Liver (tissue), 9 donors: Measurements from ENCODE around the gene DZIP3. TPM values are rescaled to one million over a fixed set of nuclear protein-coding genes. Genes with fewer than 3 reads are reported as not detected.

ENCODE experiments used
- DNase-seq: peaks from one replicate; pipeline ENCODE4 v3.0.0-alpha.2; 2017; ENCODE audit warnings: low spot score
- H3K27ac ChIP-seq, 2 donors: one replicate each; pipeline ENCODE4 v1.7.0; 2013; ENCODE audit warnings: inconsistent platforms in 2 of 2, low read length in 2 of 2, control low read depth in 1 of 2, low read depth in 1 of 2, mild to moderate bottlenecking in 1 of 2
- H3K27me3 ChIP-seq, 4 donors: one replicate each; pipeline versions ENCODE4 v1.6.1 to v1.7.0; 2013; ENCODE audit warnings: low read length in 3 of 4, inconsistent platforms in 1 of 4, mild to moderate bottlenecking in 1 of 4, moderate library complexity in 1 of 4; ENCODE audit not compliant: control insufficient read depth in 4 of 4, insufficient read depth in 4 of 4
- H3K36me3 ChIP-seq, 4 donors: one replicate each; pipeline versions ENCODE4 v1.6.1 to v1.7.0; 2013; ENCODE audit warnings: low read length in 3 of 4, mild to moderate bottlenecking in 3 of 4, low read depth in 1 of 4, moderate library complexity in 1 of 4; ENCODE audit not compliant: control insufficient read depth in 4 of 4, insufficient read depth in 3 of 4
- H3K4me1 ChIP-seq, 4 donors: one replicate each; pipeline versions ENCODE4 v1.6.1 to v1.7.0; 2013; ENCODE audit warnings: low read length in 3 of 4, mild to moderate bottlenecking in 3 of 4, moderate library complexity in 1 of 4; ENCODE audit not compliant: control insufficient read depth in 4 of 4, insufficient read depth in 4 of 4
- H3K4me3 ChIP-seq, 3 donors: one replicate each; pipeline versions ENCODE4 v1.6.1 to v1.7.0; 2013; ENCODE audit warnings: low read length in 3 of 3, control low read depth in 1 of 3, low read depth in 1 of 3, mild to moderate bottlenecking in 1 of 3
- H3K9ac ChIP-seq, 2 donors: one replicate each; pipeline ENCODE4 v1.7.0; 2013; ENCODE audit warnings: low read length in 2 of 2, mild to moderate bottlenecking in 2 of 2, moderate library complexity in 2 of 2, control low read depth in 1 of 2, low read depth in 1 of 2
- H3K9me3 ChIP-seq, 4 donors: one replicate each; pipeline versions ENCODE4 v1.6.1 to v1.7.0; 2013; ENCODE audit warnings: low read length in 3 of 4; ENCODE audit not compliant: control insufficient read depth in 4 of 4
- EGR1 ChIP-seq, 2 donors: IDR thresholded peaks; 2 replicates each; pipeline ENCODE4 v1.6.1; 2016 to 2018; ENCODE audit warnings: antibody characterized with exemption in 2 of 2, low read depth in 2 of 2
- FOXA1 ChIP-seq: IDR thresholded peaks from 2 replicates; pipeline ENCODE4 v1.6.1; 2016; ENCODE audit warnings: antibody characterized with exemption
- FOXA2 ChIP-seq: IDR thresholded peaks from 2 replicates; pipeline ENCODE4 v1.6.1; 2016; ENCODE audit warnings: antibody characterized with exemption
- GABPA ChIP-seq, 2 donors: IDR thresholded peaks in 1 of 2; conservative IDR thresholded peaks in 1 of 2; 2 replicates each; pipeline ENCODE4 v1.6.1; 2016; ENCODE audit warnings: antibody characterized with exemption in 2 of 2, mild to moderate bottlenecking in 1 of 2, moderate library complexity in 1 of 2
- HNF4A ChIP-seq, 2 donors: conservative IDR thresholded peaks; 2 replicates each; pipeline ENCODE4 v1.6.1; 2016; ENCODE audit warnings: antibody characterized with exemption in 2 of 2, mild to moderate bottlenecking in 2 of 2
- HNF4G ChIP-seq: IDR thresholded peaks from 2 replicates; pipeline ENCODE4 v1.6.1; 2016; ENCODE audit warnings: antibody characterized with exemption
- JUND ChIP-seq, 2 donors: IDR thresholded peaks; 2 replicates each; pipeline ENCODE4 v1.6.1; 2016; ENCODE audit warnings: antibody characterized with exemption in 2 of 2
- NR2F2 ChIP-seq: IDR thresholded peaks from 2 replicates; pipeline ENCODE4 v1.6.1; 2016; ENCODE audit warnings: antibody characterized with exemption
- RAD21 ChIP-seq, 2 donors: IDR thresholded peaks; 2 replicates each; pipeline ENCODE4 v1.6.1; 2016; ENCODE audit warnings: antibody characterized with exemption in 2 of 2, mild to moderate bottlenecking in 2 of 2
- RXRA ChIP-seq, 2 donors: IDR thresholded peaks; 2 replicates each; pipeline ENCODE4 v1.6.1; 2017 to 2018; ENCODE audit warnings: antibody characterized with exemption in 2 of 2, mild to moderate bottlenecking in 1 of 2
- SP1 ChIP-seq: IDR thresholded peaks from 2 replicates; pipeline ENCODE4 v1.6.1; 2018; ENCODE audit warnings: antibody characterized with exemption, mild to moderate bottlenecking
- TAF1 ChIP-seq: conservative IDR thresholded peaks from 2 replicates; pipeline ENCODE4 v1.6.1; 2016; ENCODE audit warnings: antibody characterized with exemption, mild to moderate bottlenecking
- YY1 ChIP-seq: IDR thresholded peaks from 2 replicates; pipeline ENCODE4 v1.6.1; 2016; ENCODE audit warnings: antibody characterized with exemption, mild to moderate bottlenecking
- WGBS: extraction: QIAGEN DNeasy Blood & Tissue Kit; methylation state at CpG from one replicate; pipeline ENCODE4 v1.1.7; 2013; 5-methylcytosine and 5-hydroxymethylcytosine counted together
- polyA plus RNA-seq, 2 donors: library from polyadenylated mRNA; stranded (reverse) in 1 of 2; unstranded in 1 of 2; fragments of 200-250 nt in 1 of 2; fragments of >200 nt in 1 of 2; fragmentation: Nextera tagmentation in 1 of 2; extraction: Ambion mirVana in 1 of 2; gene quantifications; one replicate each; pipeline versions ENCODE4 v1.2.1 to v1.2.3, GENCODE V29; 2013 to 2015
- total RNA-seq, 2 donors: library from RNA; depleted of rRNA; stranded (reverse); fragments of >200 nt; gene quantifications; one replicate each; pipeline ENCODE4 v1.2.3, GENCODE V29; 2014
- TF ChIP-seq, protein P1 (sequence below): fragments of 150-350 bp; IDR thresholded peaks from 2 replicates; pipeline ENCODE4 v1.5.1; 2017; ENCODE audit warnings: improper control_type of control experiment, low read depth, low read length; ENCODE audit not compliant: missing input control
- TF ChIP-seq, protein P2 (sequence below): IDR thresholded peaks from 2 replicates; pipeline ENCODE4 v1.6.1; 2016; ENCODE audit warnings: antibody characterized with exemption
- TF ChIP-seq, protein P3 (sequence below): IDR thresholded peaks from 2 replicates; pipeline ENCODE4 v1.6.1; 2016; ENCODE audit warnings: antibody characterized with exemption
- TF ChIP-seq, protein P4 (sequence below): IDR thresholded peaks from 2 replicates; pipeline ENCODE4 v1.6.1; 2016; ENCODE audit warnings: antibody characterized with exemption, mild to moderate bottlenecking
- donor health status: healthy.
- donor health status: healthy.
- donor health status: healthy.
- donor health status: healthy.
- donor health status: healthy.

The DZIP3 gene
- total and polyA plus RNA-seq, 4 donors: 1.0 to 13.9 (median 2.7) TPM

DNA sequence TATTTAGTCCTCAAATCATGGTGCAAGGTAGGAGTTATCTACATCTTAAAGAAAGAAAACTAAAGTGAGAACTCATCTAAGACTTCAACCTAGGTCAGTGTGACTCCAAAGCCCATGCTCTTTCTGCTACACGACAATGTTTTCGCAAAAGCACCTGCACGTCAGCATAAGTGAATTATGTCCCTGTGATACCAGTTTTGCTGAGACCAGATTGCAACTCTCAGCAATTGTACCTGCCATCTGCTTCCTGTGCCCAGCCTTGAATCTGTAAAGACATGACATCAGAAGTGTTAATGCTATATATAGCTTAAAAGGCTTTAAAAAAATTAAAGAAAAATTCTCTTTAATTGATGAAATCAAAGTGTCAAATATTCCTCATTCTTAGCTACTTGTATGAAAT is 124.3 kb downstream of the DZIP3 start:
- no peak for DNase-seq
- H3K4me3 ChIP-seq: no peak overlapping the region
- H3K36me3 ChIP-seq: no peaks in the 10 kb centered on the region
- H3K27me3 ChIP-seq: peaks cover 0 to 3% (median 0%) of the 10 kb centered on the region in 4 donors
- WGBS: 84% methylated on average over 3 of the region's 3 CpGs
- H3K9ac ChIP-seq: no peak overlapping the region
- H3K9me3 ChIP-seq: peaks cover 0 to 5% (median 0%) of the 10 kb centered on the region in 4 donors
- TF ChIP-seq, protein P1, sequence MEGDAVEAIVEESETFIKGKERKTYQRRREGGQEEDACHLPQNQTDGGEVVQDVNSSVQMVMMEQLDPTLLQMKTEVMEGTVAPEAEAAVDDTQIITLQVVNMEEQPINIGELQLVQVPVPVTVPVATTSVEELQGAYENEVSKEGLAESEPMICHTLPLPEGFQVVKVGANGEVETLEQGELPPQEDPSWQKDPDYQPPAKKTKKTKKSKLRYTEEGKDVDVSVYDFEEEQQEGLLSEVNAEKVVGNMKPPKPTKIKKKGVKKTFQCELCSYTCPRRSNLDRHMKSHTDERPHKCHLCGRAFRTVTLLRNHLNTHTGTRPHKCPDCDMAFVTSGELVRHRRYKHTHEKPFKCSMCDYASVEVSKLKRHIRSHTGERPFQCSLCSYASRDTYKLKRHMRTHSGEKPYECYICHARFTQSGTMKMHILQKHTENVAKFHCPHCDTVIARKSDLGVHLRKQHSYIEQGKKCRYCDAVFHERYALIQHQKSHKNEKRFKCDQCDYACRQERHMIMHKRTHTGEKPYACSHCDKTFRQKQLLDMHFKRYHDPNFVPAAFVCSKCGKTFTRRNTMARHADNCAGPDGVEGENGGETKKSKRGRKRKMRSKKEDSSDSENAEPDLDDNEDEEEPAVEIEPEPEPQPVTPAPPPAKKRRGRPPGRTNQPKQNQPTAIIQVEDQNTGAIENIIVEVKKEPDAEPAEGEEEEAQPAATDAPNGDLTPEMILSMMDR: no peak
- no peak for TF ChIP-seq GABPA (IDR thresholded peaks at IDR 0.05 in 1 of 2, conservative IDR thresholded peaks at IDR 0.05 in 1 of 2)
- TF ChIP-seq RXRA (IDR thresholded peaks at IDR 0.05): no peak
- TF ChIP-seq, protein P2, sequence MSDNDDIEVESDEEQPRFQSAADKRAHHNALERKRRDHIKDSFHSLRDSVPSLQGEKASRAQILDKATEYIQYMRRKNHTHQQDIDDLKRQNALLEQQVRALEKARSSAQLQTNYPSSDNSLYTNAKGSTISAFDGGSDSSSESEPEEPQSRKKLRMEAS: no peak
- no peak for TF ChIP-seq FOXA2
- TF ChIP-seq RAD21 (IDR thresholded peaks at IDR 0.05): no peak
- TF ChIP-seq SP1: no peak
- no peak for TF ChIP-seq NR2F2
- no peak for TF ChIP-seq EGR1 (IDR thresholded peaks at IDR 0.05; ENCODE audit: low read depth in 2 of 2)
- no peak for TF ChIP-seq HNF4A (conservative IDR thresholded peaks at IDR 0.05)
- TF ChIP-seq, protein P3, sequence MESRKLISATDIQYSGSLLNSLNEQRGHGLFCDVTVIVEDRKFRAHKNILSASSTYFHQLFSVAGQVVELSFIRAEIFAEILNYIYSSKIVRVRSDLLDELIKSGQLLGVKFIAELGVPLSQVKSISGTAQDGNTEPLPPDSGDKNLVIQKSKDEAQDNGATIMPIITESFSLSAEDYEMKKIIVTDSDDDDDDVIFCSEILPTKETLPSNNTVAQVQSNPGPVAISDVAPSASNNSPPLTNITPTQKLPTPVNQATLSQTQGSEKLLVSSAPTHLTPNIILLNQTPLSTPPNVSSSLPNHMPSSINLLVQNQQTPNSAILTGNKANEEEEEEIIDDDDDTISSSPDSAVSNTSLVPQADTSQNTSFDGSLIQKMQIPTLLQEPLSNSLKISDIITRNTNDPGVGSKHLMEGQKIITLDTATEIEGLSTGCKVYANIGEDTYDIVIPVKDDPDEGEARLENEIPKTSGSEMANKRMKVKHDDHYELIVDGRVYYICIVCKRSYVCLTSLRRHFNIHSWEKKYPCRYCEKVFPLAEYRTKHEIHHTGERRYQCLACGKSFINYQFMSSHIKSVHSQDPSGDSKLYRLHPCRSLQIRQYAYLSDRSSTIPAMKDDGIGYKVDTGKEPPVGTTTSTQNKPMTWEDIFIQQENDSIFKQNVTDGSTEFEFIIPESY: no peak
- TF ChIP-seq HNF4G: no peak
- no peaks in the 10 kb centered on the region for H3K4me1 ChIP-seq
- no peak overlapping the region for H3K27ac ChIP-seq

DNA sequence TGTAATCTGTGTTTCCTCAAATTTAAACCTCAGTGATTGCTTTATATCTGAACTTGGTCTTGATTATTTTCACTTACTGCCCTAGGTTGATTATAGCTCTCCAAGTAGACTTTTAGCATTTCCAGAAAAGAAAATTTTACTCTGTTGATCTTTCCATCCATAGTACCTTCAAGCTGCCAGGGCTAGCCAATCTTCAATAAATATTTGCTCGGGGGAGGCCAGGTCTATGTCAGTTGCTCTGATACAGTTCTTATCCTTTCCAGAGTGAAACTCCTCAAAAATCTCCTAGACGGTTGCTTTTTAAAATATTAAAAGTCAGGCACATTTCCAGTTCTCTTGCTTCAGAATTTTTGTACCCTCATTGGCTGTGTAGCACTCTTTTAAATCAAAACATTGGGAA is 128.9 kb downstream of the DZIP3 start:
- H3K27ac ChIP-seq: no peak overlapping the region
- H3K9me3 ChIP-seq: peaks cover 0 to 4% (median 0%) of the 10 kb centered on the region in 4 donors
- 29% methylated on average over 2 of the region's 2 CpGs for WGBS
- no peak overlapping the region for H3K9ac ChIP-seq
- TF ChIP-seq HNF4A (conservative IDR thresholded peaks at IDR 0.05) (no peak), GABPA (IDR thresholded peaks at IDR 0.05 in 1 of 2, conservative IDR thresholded peaks at IDR 0.05 in 1 of 2) (no peak), FOXA2 (no peak), RXRA (IDR thresholded peaks at IDR 0.05) (no peak), RAD21 (IDR thresholded peaks at IDR 0.05) (no peak), TAF1 (no peak), NR2F2 (no peak), JUND (IDR thresholded peaks at IDR 0.05) (no peak), HNF4G (no peak), YY1 (no peak), FOXA1 (no peak), EGR1 (IDR thresholded peaks at IDR 0.05; ENCODE audit: low read depth in 2 of 2) (no peak)
- TF ChIP-seq, protein P4, sequence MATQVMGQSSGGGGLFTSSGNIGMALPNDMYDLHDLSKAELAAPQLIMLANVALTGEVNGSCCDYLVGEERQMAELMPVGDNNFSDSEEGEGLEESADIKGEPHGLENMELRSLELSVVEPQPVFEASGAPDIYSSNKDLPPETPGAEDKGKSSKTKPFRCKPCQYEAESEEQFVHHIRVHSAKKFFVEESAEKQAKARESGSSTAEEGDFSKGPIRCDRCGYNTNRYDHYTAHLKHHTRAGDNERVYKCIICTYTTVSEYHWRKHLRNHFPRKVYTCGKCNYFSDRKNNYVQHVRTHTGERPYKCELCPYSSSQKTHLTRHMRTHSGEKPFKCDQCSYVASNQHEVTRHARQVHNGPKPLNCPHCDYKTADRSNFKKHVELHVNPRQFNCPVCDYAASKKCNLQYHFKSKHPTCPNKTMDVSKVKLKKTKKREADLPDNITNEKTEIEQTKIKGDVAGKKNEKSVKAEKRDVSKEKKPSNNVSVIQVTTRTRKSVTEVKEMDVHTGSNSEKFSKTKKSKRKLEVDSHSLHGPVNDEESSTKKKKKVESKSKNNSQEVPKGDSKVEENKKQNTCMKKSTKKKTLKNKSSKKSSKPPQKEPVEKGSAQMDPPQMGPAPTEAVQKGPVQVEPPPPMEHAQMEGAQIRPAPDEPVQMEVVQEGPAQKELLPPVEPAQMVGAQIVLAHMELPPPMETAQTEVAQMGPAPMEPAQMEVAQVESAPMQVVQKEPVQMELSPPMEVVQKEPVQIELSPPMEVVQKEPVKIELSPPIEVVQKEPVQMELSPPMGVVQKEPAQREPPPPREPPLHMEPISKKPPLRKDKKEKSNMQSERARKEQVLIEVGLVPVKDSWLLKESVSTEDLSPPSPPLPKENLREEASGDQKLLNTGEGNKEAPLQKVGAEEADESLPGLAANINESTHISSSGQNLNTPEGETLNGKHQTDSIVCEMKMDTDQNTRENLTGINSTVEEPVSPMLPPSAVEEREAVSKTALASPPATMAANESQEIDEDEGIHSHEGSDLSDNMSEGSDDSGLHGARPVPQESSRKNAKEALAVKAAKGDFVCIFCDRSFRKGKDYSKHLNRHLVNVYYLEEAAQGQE: no peak
- TF ChIP-seq, protein P3: no peak
- TF ChIP-seq, protein P2: no peak
- no peaks in the 10 kb centered on the region for H3K4me1 ChIP-seq
- DNase-seq: no peak
- peaks cover 0 to 3% (median 0%) of the 10 kb centered on the region in 4 donors for H3K27me3 ChIP-seq
- no peaks in the 10 kb centered on the region for H3K36me3 ChIP-seq
- no peak overlapping the region for H3K4me3 ChIP-seq
